H1 (cell line): Measurements from ENCODE around the gene GJE1. TPM values are rescaled to one million over a fixed set of nuclear protein-coding genes. Genes with fewer than 3 reads are reported as not detected.

ENCODE experiments used
- CTCF ChIA-PET: fragments of 300-600 bp; sonication (Branson Sonifier 250); formaldehyde crosslinking; loops from one replicate; lab custom pipeline; 2021; ENCODE audit not compliant: partially characterized antibody; lab: Charles Lee
- POLR2A ChIA-PET: fragments of 300-600 bp; sonication (Branson Sonifier 250); formaldehyde crosslinking; loops from one replicate; lab custom pipeline; 2021; ENCODE audit warnings: inconsistent platforms; ENCODE audit not compliant: partially characterized antibody; lab: Charles Lee
- DNase-seq, 2 experiments: peaks; one replicate each; pipeline versions ENCODE4 v3.0.0 to v3.0.0-alpha.2; 2010 to 2022; ENCODE audit warnings: low spot score in 2 of 2, low read depth in 1 of 2, mixed read lengths in 1 of 2
- FAIRE-seq: peaks from 2 replicates; lab custom pipeline; 2011; peaks lifted over from hg19 to GRCh38; lab: Jason Lieb, UNC
- H2AFZ ChIP-seq: 2 replicates; pipeline ENCODE4 v1.8.1; 2012; ENCODE audit warnings: low read length, inconsistent platforms
- H2AK5ac ChIP-seq: 2 replicates; pipeline ENCODE4 v1.6.1; 2013; ENCODE audit warnings: low read depth, low read length
- H2BK120ac ChIP-seq: replicated peaks from 2 replicates; pipeline ENCODE3; 2013; ENCODE audit warnings: low read depth, low read length, inconsistent platforms
- H2BK12ac ChIP-seq: 2 replicates; pipeline ENCODE4 v1.6.1; 2013; ENCODE audit warnings: low read depth, low read length
- H2BK15ac ChIP-seq: 2 replicates; pipeline ENCODE4 v1.6.1; 2013; ENCODE audit warnings: low read length
- H2BK20ac ChIP-seq: 2 replicates; pipeline ENCODE4 v1.6.1; 2013; ENCODE audit warnings: low read length
- H2BK5ac ChIP-seq: 2 replicates; pipeline ENCODE4 v1.6.1; 2013; ENCODE audit warnings: low read depth, low read length
- H3K14ac ChIP-seq: 2 replicates; pipeline ENCODE4 v1.6.1; 2013; ENCODE audit warnings: inconsistent platforms; ENCODE audit not compliant: insufficient read length
- H3K18ac ChIP-seq: 2 replicates; pipeline ENCODE4 v1.6.1; 2013; ENCODE audit warnings: low read length; ENCODE audit errors: extremely low read depth
- H3K23ac ChIP-seq: 2 replicates; pipeline ENCODE4 v1.6.1; 2013; ENCODE audit warnings: inconsistent platforms; ENCODE audit not compliant: insufficient read length
- H3K23me2 ChIP-seq: 2 replicates; pipeline ENCODE4 v1.6.1; 2013; ENCODE audit warnings: low read depth, low read length
- H3K27ac ChIP-seq: 2 replicates; pipeline ENCODE4 v1.6.1; 2011; ENCODE audit warnings: low read depth, low read length, inconsistent platforms
- H3K27me3 ChIP-seq, 4 experiments: replicated peaks in 1 of 4; 1 replicate in 1 of 4; 2 replicates in 3 of 4; pipeline versions ENCODE4 v1.6.1 to v1.8.1; 2011 to 2013; ENCODE audit warnings: low read length in 3 of 4, mild to moderate bottlenecking in 3 of 4, inconsistent platforms in 2 of 4, mixed read lengths in 2 of 4, moderate library complexity in 1 of 4; ENCODE audit not compliant: control insufficient read depth in 3 of 4, insufficient read depth in 3 of 4; ENCODE audit errors: extremely low read depth in 1 of 4
- H3K36me3 ChIP-seq, 4 experiments: 2 replicates each; pipeline versions ENCODE4 v1.6.1 to v1.8.1; 2011 to 2013; ENCODE audit warnings: mild to moderate bottlenecking in 4 of 4, low read length in 3 of 4, moderate library complexity in 2 of 4, control low read depth in 1 of 4, inconsistent platforms in 1 of 4; ENCODE audit not compliant: insufficient read depth in 4 of 4, control insufficient read depth in 2 of 4
- H3K4ac ChIP-seq: replicated peaks from 2 replicates; pipeline ENCODE3; 2013; ENCODE audit warnings: low read length, low read depth, mixed read lengths, inconsistent platforms; ENCODE audit not compliant: insufficient read length
- H3K4me1 ChIP-seq, 4 experiments: replicated peaks in 1 of 4; 1 replicate in 1 of 4; 2 replicates in 3 of 4; pipeline versions ENCODE4 v1.6.1 to v1.8.1; 2011 to 2013; ENCODE audit warnings: low read length in 3 of 4, inconsistent platforms in 2 of 4, mixed read lengths in 1 of 4; ENCODE audit not compliant: insufficient read depth in 4 of 4, control insufficient read depth in 3 of 4
- H3K4me2 ChIP-seq, 2 experiments: 2 replicates each; pipeline versions ENCODE4 v1.6.1 to v1.8.1; 2011 to 2013; ENCODE audit warnings: low read depth in 2 of 2, low read length in 2 of 2, control low read depth in 1 of 2, inconsistent platforms in 1 of 2, mild to moderate bottlenecking in 1 of 2; ENCODE audit not compliant: insufficient read depth in 1 of 2
- H3K4me3 ChIP-seq, 4 experiments: fragments of 200-600, 300-600 bp in 1 of 4; sonication (generic), shearing (Covaris generic), sonication (Bioruptor Twin) in 1 of 4; 2 replicates each; pipeline versions ENCODE4 v1.5.1 to v1.8.1; 2011 to 2016; ENCODE audit warnings: low read length in 4 of 4, low read depth in 3 of 4, control low read depth in 2 of 4, inconsistent platforms in 2 of 4, mild to moderate bottlenecking in 2 of 4, mixed read lengths in 1 of 4, moderate library complexity in 1 of 4; ENCODE audit not compliant: insufficient read depth in 2 of 4; ENCODE audit errors: extremely low read depth in 1 of 4
- H3K56ac ChIP-seq: replicated peaks from 2 replicates; pipeline ENCODE3; 2013; ENCODE audit warnings: low read depth, mild to moderate bottlenecking, mixed read lengths, low read length, inconsistent platforms; ENCODE audit not compliant: insufficient read length
- H3K79me1 ChIP-seq: 2 replicates; pipeline ENCODE4 v1.6.1; 2013; ENCODE audit warnings: low read depth, low read length, control low read depth
- H3K79me2 ChIP-seq, 2 experiments: 2 replicates each; pipeline versions ENCODE4 v1.6.1 to v1.8.1; 2012 to 2013; ENCODE audit warnings: low read length in 2 of 2, mild to moderate bottlenecking in 2 of 2, inconsistent platforms in 1 of 2; ENCODE audit not compliant: insufficient read depth in 2 of 2, control insufficient read depth in 1 of 2
- H3K9ac ChIP-seq, 4 experiments: replicated peaks in 1 of 4; 1 replicate in 1 of 4; 2 replicates in 3 of 4; pipeline versions ENCODE4 v1.6.1 to v1.8.1; 2011 to 2013; ENCODE audit warnings: low read depth in 3 of 4, low read length in 3 of 4, control low read depth in 2 of 4, mild to moderate bottlenecking in 2 of 4, moderate library complexity in 2 of 4, inconsistent platforms in 1 of 4; ENCODE audit errors: extremely low read depth in 1 of 4
- H3K9me3 ChIP-seq, 2 experiments: 2 replicates each; pipeline versions ENCODE4 v1.6.1 to v1.8.1; 2012 to 2013; ENCODE audit warnings: mild to moderate bottlenecking in 2 of 2, moderate library complexity in 2 of 2, control low read depth in 1 of 2, inconsistent platforms in 1 of 2, low read depth in 1 of 2, low read length in 1 of 2, mixed read lengths in 1 of 2; ENCODE audit not compliant: insufficient read depth in 2 of 2
- H4K20me1 ChIP-seq, 2 experiments: replicated peaks in 1 of 2; 2 replicates each; pipeline versions ENCODE3 to v1.8.1; 2011 to 2013; ENCODE audit warnings: inconsistent platforms in 2 of 2, low read length in 2 of 2, mild to moderate bottlenecking in 1 of 2; ENCODE audit not compliant: insufficient read depth in 2 of 2, control insufficient read depth in 1 of 2
- H4K5ac ChIP-seq: 2 replicates; pipeline ENCODE4 v1.6.1; 2013; ENCODE audit warnings: low read length, low read depth, mixed read lengths, inconsistent platforms; ENCODE audit not compliant: insufficient read length
- H4K8ac ChIP-seq: 2 replicates; pipeline ENCODE4 v1.8.0; 2013; ENCODE audit warnings: mild to moderate bottlenecking, moderate library complexity, low read length, inconsistent platforms; ENCODE audit not compliant: insufficient read depth; ENCODE audit errors: extremely low read depth
- H4K91ac ChIP-seq: replicated peaks from 2 replicates; pipeline ENCODE3; 2013; ENCODE audit warnings: low read length, mixed read lengths, inconsistent platforms; ENCODE audit not compliant: insufficient read length
- BCL11A ChIP-seq, 2 experiments: IDR thresholded peaks; one replicate each; pipeline ENCODE4 v1.6.1; 2011; ENCODE audit warnings: low read depth in 2 of 2, low read length in 2 of 2, mild to moderate bottlenecking in 2 of 2
- CBX5 ChIP-seq: fragments of 300-800, 300-1000 bp; sonication (generic); IDR thresholded peaks from 2 replicates; pipeline ENCODE4 v1.7.1; 2016; ENCODE audit warnings: antibody characterized with exemption, low read length, low read depth
- GTF2F1 ChIP-seq: IDR thresholded peaks from 2 replicates; pipeline ENCODE4 v1.6.1; 2012; ENCODE audit warnings: low read depth, low read length, improper control_type of control experiment, borderline replicate concordance
- JUN ChIP-seq: IDR thresholded peaks from 2 replicates; pipeline ENCODE4 v1.6.1; 2011; ENCODE audit warnings: low read depth, mild to moderate bottlenecking, improper control_type of control experiment, low read length
- NANOG ChIP-seq: IDR thresholded peaks from 2 replicates; pipeline ENCODE4 v1.6.1; 2011; ENCODE audit warnings: low read length, low read depth, mild to moderate bottlenecking, inconsistent platforms; ENCODE audit not compliant: insufficient read depth, poor library complexity, severe bottlenecking
- SIN3A ChIP-seq, 2 experiments: IDR thresholded peaks in 1 of 2; conservative IDR thresholded peaks in 1 of 2; 2 replicates each; pipeline ENCODE4 v1.6.1; 2011 to 2012; ENCODE audit warnings: low read length in 2 of 2, improper control_type of control experiment in 1 of 2, low read depth in 1 of 2, mild to moderate bottlenecking in 1 of 2
- TAF7 ChIP-seq: optimal IDR thresholded peaks from 2 replicates; pipeline ENCODE3; 2011; ENCODE audit warnings: low read depth, mild to moderate bottlenecking, inconsistent platforms, low read length, moderate library complexity, borderline replicate concordance
- WGBS, 2 experiments: shearing (Covaris generic) in 1 of 2; methylation state at CpG; one replicate each; pipeline versions ENCODE4 v1.1.6 to v1.1.7; 2013 to 2015; ENCODE audit warnings: low lambda C conversion rate in 2 of 2, mixed read lengths in 2 of 2, inconsistent platforms in 1 of 2, low coverage in 1 of 2, missing lambda C conversion rate in 1 of 2; ENCODE audit not compliant: insufficient replicate concordance in 2 of 2, insufficient coverage in 1 of 2, insufficient read length in 1 of 2; ENCODE audit errors: extremely low coverage in 1 of 2, missing lambda C conversion rate in 1 of 2; 5-methylcytosine and 5-hydroxymethylcytosine counted together
- polyA plus RNA-seq, 7 experiments: library from polyadenylated mRNA; depleted of rRNA in 3 of 7; stranded (reverse) in 5 of 7; unstranded in 2 of 7; fragments of >200 nt in 5 of 7; fragments of 200-250 nt in 2 of 7; gene quantifications; 1 replicate in 5 of 7; 2 replicates in 1 of 7; 4 replicates in 1 of 7; pipeline versions ENCODE4 v1.2.1 to v1.2.3, GENCODE V29; 2011 to 2013; ENCODE audit warnings: missing spikeins in 2 of 7, mixed read lengths in 2 of 7
- total RNA-seq: library from RNA; stranded (reverse); fragmentation: NEBNext Ultra II Directional; extraction: Animal tissue kit (Norgen Biotek cat#: 25700); gene quantifications from 2 replicates; pipeline ENCODE4 v1.2.1, GENCODE V29; 2021

The GJE1 gene
- total and polyA plus RNA-seq, 2 of the 8 experiments (the other 6 are each of a cell fraction or from before 2014, with no cell fraction given) = not detected

GRCh38 chr6:142118328-142118727 is 14.4 kb upstream of the GJE1 start:
- Histone ChIP-seq H2BK5ac (no peak overlapping the region), H3K18ac (no peak overlapping the region), H3K79me1 (no peaks in the 10 kb centered on the region), H3K4me2 (no peak overlapping the region), H3K4me1 (no peaks in the 10 kb centered on the region), H4K20me1 (no peaks in the 10 kb centered on the region), H4K8ac (no peak overlapping the region), H3K9me3 (no peaks in the 10 kb centered on the region), H2AK5ac (no peak overlapping the region), H4K91ac (no peak overlapping the region), H2BK12ac (no peak overlapping the region), H2AFZ (no peak overlapping the region), H2BK20ac (no peak overlapping the region), H3K23ac (no peak overlapping the region), H3K23me2 (no peaks in the 10 kb centered on the region), H3K14ac (no peak overlapping the region), H2BK15ac (no peak overlapping the region), H3K27ac (no peak overlapping the region), H4K5ac (no peak overlapping the region), H3K79me2 (no peaks in the 10 kb centered on the region), H3K56ac (no peak overlapping the region), H2BK120ac (no peak overlapping the region), H3K4me3 (no peak overlapping the region), H3K27me3 (no peaks in the 10 kb centered on the region), H3K36me3 (no peaks in the 10 kb centered on the region), H3K9ac (no peak overlapping the region), H3K4ac (no peak overlapping the region)
- DNase-seq (no peak), FAIRE-seq (no peak)
- ChIA-PET POLR2A (no interaction called here), CTCF (interaction anchor here (0.6 to 1.5 kb wide), 5 partner anchors 9 to 105 kb away, joined by 3 to 6 read pairs (median 4); partner anchors contain the start of gene NMBR)
- WGBS, 2 experiments = 84% methylated on average over 3 of the region's 3 CpGs; no CpG with 5 or more reads in 1 of the 2 experiments
- TF ChIP-seq CBX5 (no peak), JUN (no peak), TAF7 (no peak), BCL11A (IDR thresholded peaks at IDR 0.05; ENCODE audit: low read depth in 2 of 2, low read length in 2 of 2) (no peak), GTF2F1 (no peak), NANOG (no peak), SIN3A (conservative IDR thresholded peaks at IDR 0.05 in 1 of 2, IDR thresholded peaks at IDR 0.05 in 1 of 2; ENCODE audit: low read depth in 1 of 2, low read length in 2 of 2) (no peak)
